ENCODE data around the gene AKNA.

GRCh38 chr9:114309096-114309495 is 78.7 kb downstream of the AKNA start:
- no peak for TF ChIP-seq CTCF (IDR thresholded peaks at IDR 0.05; ENCODE audit: poor library complexity)
- TF ChIP-seq EZH2phosphoT487 (IDR thresholded peaks at IDR 0.05; ENCODE audit: low read depth, severe bottlenecking, unreplicated experiment) = no peak
- TF ChIP-seq EZH2 (IDR thresholded peaks at IDR 0.05; ENCODE audit: borderline replicate concordance) = no peak

All from hepatocyte (in vitro differentiated cells).